ENCODE measurements around the gene DLG2. TPM values are rescaled to one million over a fixed set of nuclear protein-coding genes. Genes with fewer than 3 reads are reported as not detected.

DLG2 gene
- total RNA-seq, 1 experiment from 2014 or later = 17.5 TPM

DNA sequence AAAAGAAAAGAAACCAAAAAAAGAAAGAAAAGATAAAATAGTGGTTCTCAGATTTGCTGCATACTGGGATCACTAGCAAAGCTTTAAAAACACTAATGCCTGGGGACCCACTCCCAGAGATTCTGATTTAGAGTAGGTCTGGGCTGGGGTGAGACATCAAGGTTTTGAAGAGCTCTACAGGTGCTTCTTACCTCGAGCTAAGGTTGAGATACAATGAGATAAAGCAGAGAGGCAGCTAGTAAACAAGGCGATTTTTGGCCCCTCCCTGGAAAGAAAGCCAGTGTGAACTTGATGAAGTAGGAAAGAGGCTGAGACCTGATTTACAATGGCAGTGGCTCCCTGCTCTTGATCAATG lies 2013.4 kb downstream of the DLG2 start:
- TF ChIP-seq ZNF281 (CRISPR knock-in tag; IDR thresholded peaks at IDR 0.05) (no peak), ZNF317 (CRISPR knock-in tag; IDR thresholded peaks at IDR 0.05; ENCODE audit: borderline replicate concordance, low read depth) (no peak), ZNF263 (CRISPR knock-in tag; IDR thresholded peaks at IDR 0.05; ENCODE audit: low read depth) (no peak), MYBL2 (CRISPR knock-in tag; IDR thresholded peaks at IDR 0.05) (no peak), CBFB (CRISPR knock-in tag; IDR thresholded peaks at IDR 0.05; ENCODE audit: low read depth) (no peak), GTF2I (CRISPR knock-in tag; conservative IDR thresholded peaks at IDR 0.05) (no peak), ZNF396 (CRISPR knock-in tag; IDR thresholded peaks at IDR 0.05; ENCODE audit: borderline replicate concordance) (no peak), RORB (CRISPR knock-in tag; IDR thresholded peaks at IDR 0.05) (no peak), IRF2 (CRISPR knock-in tag; IDR thresholded peaks at IDR 0.05; ENCODE audit: borderline replicate concordance, low read depth) (no peak), NR3C1 (CRISPR knock-in tag; conservative IDR thresholded peaks at IDR 0.05; ENCODE audit: low read depth) (no peak), ZMAT4 (CRISPR knock-in tag; IDR thresholded peaks at IDR 0.05) (no peak), EMX1 (CRISPR knock-in tag; IDR thresholded peaks at IDR 0.05) (no peak), GRHL2 (CRISPR knock-in tag; IDR thresholded peaks at IDR 0.05; ENCODE audit: insufficient replicate concordance, severe bottlenecking) (no peak), ZBTB43 (CRISPR knock-in tag; IDR thresholded peaks at IDR 0.05) (no peak), OVOL2 (CRISPR knock-in tag; IDR thresholded peaks at IDR 0.05; ENCODE audit: borderline replicate concordance) (no peak)
- Mint-ChIP-seq H3K4me3 (no peak overlapping the region), H3K27ac (no peak overlapping the region), H3K36me3 (no peaks in the 10 kb centered on the region), H3K4me1 (peaks cover 19% of the 10 kb centered on the region), H3K27me3 (ENCODE audit: low read depth) (no peaks in the 10 kb centered on the region), H3K9me3 (no peaks in the 10 kb centered on the region)
- ChIA-PET POLR2A (interaction anchor here (0.6 kb wide), 1 partner anchor 153 kb away, joined by 5 read pairs; no protein-coding TSS in a partner anchor), CTCF (interaction anchor here (0.8 to 1.1 kb wide), 3 partner anchors 13 to 321 kb away, joined by 3 to 6 read pairs (median 3); no protein-coding TSS in a partner anchor)
- ATAC-seq = no peak
- no peak for DNase-seq (ENCODE audit: low spot score)

DNA sequence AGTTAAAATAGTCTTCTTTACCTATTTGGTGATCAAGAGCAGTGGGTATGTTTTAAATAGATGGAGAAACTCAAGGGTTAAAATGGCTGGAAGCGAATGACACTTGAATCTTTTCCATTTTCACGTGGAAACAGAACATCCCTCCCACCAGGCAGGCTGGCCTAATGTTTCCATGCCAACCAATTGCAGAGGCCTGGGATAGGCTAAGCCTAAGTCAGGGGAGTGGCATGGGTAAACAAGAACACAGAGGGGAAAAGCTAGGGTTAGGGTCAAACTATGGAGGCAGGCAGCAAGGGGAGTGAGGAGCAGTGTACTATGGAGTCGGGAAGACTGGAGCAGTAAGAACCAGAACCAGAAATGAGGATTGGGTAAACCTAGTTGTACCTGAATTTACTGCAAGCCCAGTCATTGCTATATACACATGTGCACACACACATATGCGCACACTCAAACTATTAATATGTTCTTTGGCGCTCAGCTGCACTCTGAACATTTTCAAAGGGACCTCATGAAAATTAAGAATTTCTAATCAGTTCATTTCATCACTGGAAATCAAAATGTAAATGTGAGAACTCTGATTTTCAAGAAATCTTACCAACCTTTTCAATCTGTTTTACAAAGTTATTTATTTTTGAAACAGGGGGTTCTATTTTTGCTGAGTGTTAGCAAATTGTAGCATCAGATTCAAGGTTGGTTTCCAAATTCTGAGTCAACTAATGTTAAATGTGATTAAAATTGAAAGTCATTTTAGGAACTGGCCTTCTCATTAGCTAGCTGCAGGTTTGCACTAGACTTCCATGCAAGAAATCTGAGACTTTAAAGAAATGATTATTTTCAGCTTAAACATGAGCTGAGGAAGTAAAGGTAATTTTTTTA lies 2014.0 kb downstream of the DLG2 start:
- ChIA-PET CTCF (interaction anchor here (0.8 to 1.1 kb wide), 3 partner anchors 13 to 320 kb away, joined by 3 to 6 read pairs (median 3); no protein-coding TSS in a partner anchor), POLR2A (interaction anchor here (0.6 kb wide), 1 partner anchor 213 kb away, joined by 4 read pairs; no protein-coding TSS in a partner anchor)
- Mint-ChIP-seq H3K9me3 (no peaks in the 10 kb centered on the region), H3K36me3 (no peaks in the 10 kb centered on the region), H3K4me3 (no peak overlapping the region), H3K4me1 (peaks cover 19% of the 10 kb centered on the region), H3K27ac (no peak overlapping the region; the same call in 1 of the 2 replicates), H3K27me3 (ENCODE audit: low read depth) (no peaks in the 10 kb centered on the region)
- TF ChIP-seq OVOL2 (CRISPR knock-in tag; IDR thresholded peaks at IDR 0.05; ENCODE audit: borderline replicate concordance) (no peak), FOXK1 (CRISPR knock-in tag; IDR thresholded peaks at IDR 0.05) (0 out of 2 replicates have a peak, but pooled peaks have one; percentile 46), NFYB (CRISPR knock-in tag; conservative IDR thresholded peaks at IDR 0.05; ENCODE audit: low read depth) (peak; percentile 54)
- TF ChIP-seq, protein P1, sequence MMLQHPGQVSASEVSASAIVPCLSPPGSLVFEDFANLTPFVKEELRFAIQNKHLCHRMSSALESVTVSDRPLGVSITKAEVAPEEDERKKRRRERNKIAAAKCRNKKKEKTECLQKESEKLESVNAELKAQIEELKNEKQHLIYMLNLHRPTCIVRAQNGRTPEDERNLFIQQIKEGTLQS (CRISPR knock-in tag; conservative IDR thresholded peaks at IDR 0.05) = no peak
- TF ChIP-seq, protein P2, sequence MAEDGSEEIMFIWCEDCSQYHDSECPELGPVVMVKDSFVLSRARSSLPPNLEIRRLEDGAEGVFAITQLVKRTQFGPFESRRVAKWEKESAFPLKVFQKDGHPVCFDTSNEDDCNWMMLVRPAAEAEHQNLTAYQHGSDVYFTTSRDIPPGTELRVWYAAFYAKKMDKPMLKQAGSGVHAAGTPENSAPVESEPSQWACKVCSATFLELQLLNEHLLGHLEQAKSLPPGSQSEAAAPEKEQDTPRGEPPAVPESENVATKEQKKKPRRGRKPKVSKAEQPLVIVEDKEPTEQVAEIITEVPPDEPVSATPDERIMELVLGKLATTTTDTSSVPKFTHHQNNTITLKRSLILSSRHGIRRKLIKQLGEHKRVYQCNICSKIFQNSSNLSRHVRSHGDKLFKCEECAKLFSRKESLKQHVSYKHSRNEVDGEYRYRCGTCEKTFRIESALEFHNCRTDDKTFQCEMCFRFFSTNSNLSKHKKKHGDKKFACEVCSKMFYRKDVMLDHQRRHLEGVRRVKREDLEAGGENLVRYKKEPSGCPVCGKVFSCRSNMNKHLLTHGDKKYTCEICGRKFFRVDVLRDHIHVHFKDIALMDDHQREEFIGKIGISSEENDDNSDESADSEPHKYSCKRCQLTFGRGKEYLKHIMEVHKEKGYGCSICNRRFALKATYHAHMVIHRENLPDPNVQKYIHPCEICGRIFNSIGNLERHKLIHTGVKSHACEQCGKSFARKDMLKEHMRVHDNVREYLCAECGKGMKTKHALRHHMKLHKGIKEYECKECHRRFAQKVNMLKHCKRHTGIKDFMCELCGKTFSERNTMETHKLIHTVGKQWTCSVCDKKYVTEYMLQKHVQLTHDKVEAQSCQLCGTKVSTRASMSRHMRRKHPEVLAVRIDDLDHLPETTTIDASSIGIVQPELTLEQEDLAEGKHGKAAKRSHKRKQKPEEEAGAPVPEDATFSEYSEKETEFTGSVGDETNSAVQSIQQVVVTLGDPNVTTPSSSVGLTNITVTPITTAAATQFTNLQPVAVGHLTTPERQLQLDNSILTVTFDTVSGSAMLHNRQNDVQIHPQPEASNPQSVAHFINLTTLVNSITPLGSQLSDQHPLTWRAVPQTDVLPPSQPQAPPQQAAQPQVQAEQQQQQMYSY (CRISPR knock-in tag; IDR thresholded peaks at IDR 0.05) = peak; percentile 86
- peak; percentile 100 for ATAC-seq
- DNase-seq (ENCODE audit: low spot score) = peak; percentile 33

Measured in WTC11 (cell line).